Measurements from ENCODE around the gene ZBED4. TPM values are rescaled to one million over a fixed set of nuclear protein-coding genes. Genes with fewer than 3 reads are reported as not detected.
A peak's percentile ranks its signal among the peaks of the same experiment; 100 is the strongest.

ZBED4 gene
- total RNA-seq, 2 experiments from 2014 or later, result 14.8 to 15.0 TPM

DNA sequence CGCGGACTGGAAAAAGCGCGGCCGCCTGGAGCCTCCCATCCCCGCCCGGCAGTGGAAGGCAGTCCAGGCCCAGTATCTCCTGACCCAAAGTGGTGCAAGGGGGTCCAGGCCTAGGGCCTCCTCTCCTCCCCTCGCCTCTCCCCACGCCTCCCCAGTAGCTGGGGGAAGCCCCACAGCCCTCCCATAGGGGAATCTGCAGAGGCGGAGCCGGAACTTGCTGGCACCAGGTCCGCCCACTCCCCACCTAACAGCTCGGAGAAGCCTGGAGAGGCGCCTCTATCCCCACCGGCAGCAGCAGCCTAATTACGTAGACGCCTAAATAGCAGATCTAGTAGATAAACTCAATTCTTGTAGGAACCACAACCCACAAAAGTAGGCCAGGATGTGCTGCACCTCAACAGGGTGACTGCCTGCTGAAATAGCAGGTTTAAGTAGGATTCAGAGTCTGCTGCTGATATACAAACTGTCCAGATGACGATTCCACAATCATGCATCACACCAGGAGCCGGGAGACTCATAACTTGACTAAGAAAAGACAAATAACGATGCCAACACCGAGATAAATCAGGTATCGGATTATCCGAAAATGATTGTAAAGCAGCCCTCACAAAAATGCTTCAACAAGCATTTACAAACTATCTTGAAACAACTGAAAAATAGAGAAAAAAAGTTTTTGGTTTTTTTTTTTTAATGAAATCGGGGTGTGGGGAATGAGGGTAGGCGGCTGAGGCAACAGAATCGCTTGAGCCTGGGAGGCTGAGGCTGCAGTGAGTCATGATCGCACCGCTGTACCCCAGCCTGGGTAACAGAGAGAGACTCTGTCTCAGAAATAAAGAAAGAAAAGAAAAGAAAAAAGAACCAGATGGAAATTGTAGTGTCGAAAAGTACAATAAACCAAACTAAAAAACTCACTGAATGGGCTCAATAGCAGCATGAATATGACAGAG is 14.6 kb upstream of the ZBED4 start:
- TF ChIP-seq, protein P1, sequence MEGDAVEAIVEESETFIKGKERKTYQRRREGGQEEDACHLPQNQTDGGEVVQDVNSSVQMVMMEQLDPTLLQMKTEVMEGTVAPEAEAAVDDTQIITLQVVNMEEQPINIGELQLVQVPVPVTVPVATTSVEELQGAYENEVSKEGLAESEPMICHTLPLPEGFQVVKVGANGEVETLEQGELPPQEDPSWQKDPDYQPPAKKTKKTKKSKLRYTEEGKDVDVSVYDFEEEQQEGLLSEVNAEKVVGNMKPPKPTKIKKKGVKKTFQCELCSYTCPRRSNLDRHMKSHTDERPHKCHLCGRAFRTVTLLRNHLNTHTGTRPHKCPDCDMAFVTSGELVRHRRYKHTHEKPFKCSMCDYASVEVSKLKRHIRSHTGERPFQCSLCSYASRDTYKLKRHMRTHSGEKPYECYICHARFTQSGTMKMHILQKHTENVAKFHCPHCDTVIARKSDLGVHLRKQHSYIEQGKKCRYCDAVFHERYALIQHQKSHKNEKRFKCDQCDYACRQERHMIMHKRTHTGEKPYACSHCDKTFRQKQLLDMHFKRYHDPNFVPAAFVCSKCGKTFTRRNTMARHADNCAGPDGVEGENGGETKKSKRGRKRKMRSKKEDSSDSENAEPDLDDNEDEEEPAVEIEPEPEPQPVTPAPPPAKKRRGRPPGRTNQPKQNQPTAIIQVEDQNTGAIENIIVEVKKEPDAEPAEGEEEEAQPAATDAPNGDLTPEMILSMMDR (IDR thresholded peaks at IDR 0.05), result no peak
- peak; percentile 92 for ATAC-seq (ENCODE audit: poor library complexity)
- no peaks in the 10 kb centered on the region for H3K36me3 ChIP-seq (ENCODE audit: insufficient read depth, low read length)
- peak overlapping the region; percentile 52 for H3K4me3 ChIP-seq (ENCODE audit: low read length)
- H3K27ac ChIP-seq (ENCODE audit: low read depth in 1 of 2, low read length in 2 of 2), result peak overlapping the region; percentile 92 to 94
- DNase-seq, result peak; percentile 75 to 98 (median 84)
- Mint-ChIP-seq H3K27ac (peak overlapping the region; percentile 93), H3K4me1 (ENCODE audit: low read depth) (peaks cover 20% of the 10 kb centered on the region), H3K9me3 (no peaks in the 10 kb centered on the region), H3K27me3 (no peaks in the 10 kb centered on the region), H3K36me3 (ENCODE audit: low read depth) (no peaks in the 10 kb centered on the region), H3K4me3 (peak overlapping the region; percentile 72)
- peaks cover 30% of the 10 kb centered on the region for H3K4me1 ChIP-seq (ENCODE audit: insufficient read depth, low read length)
- ChIA-PET POLR2A (interaction anchor here (0.7 to 1.7 kb wide), 14 partner anchors 9 to 352 kb away, joined by 3 to 24 read pairs (median 5); partner anchors contain the start of genes BRD1 and ZBED4), CTCF (interaction anchor here (1.0 kb wide), 1 partner anchor 86 kb away, joined by 3 read pairs; no protein-coding TSS in a partner anchor)
- intact Hi-C loops (cut with DNase I, micrococcal nuclease), result loop anchor here (1.0 to 10.0 kb wide), 7 partner anchors 13 to 782 kb away; partner anchors contain the start of genes ZBED4 (in 2 of the 2) and SELENOO (in 1 of the 2)
- no peaks in the 10 kb centered on the region for H3K9me3 ChIP-seq (ENCODE audit: control insufficient read depth in 1 of 2, insufficient read depth in 1 of 2, low read length in 2 of 2)
- H3K27me3 ChIP-seq (ENCODE audit: control insufficient read depth in 1 of 2, insufficient read depth in 2 of 2, low read length in 2 of 2), result no peaks in the 10 kb centered on the region

DNA sequence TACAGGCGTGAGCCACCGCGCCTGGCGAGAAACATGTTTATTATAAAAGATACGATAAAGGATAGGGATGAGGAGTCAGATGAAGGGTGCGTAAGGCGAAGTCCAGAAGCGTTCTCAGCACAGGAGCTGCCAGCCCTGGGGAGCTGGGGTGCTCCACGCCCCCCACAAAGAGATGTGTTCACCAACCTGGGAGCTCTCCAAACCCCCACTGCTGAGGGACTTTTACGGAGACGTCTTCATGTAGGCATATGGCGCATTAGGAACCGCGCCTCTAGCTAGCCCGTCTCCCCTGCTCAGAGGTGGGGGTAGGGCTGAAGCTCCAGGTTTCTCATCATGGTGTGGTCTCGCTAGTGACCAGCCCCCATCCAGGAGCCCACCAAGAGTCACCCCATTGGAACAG is 8.4 kb upstream of the ZBED4 start:
- H3K36me3 Mint-ChIP-seq (ENCODE audit: low read depth), result no peaks in the 10 kb centered on the region
- H3K9me3 ChIP-seq (ENCODE audit: control insufficient read depth in 1 of 2, insufficient read depth in 1 of 2, low read length in 2 of 2), result no peaks in the 10 kb centered on the region
- POLR2A ChIA-PET, result no interaction called here
- CTCF ChIA-PET, result no interaction called here
- peaks cover 4% of the 10 kb centered on the region for H3K4me1 Mint-ChIP-seq (ENCODE audit: low read depth)
- intact Hi-C loops (cut with DNase I, micrococcal nuclease), result no loop called here
- no peak overlapping the region for H3K4me3 Mint-ChIP-seq
- H3K27me3 Mint-ChIP-seq, result no peaks in the 10 kb centered on the region
- peaks cover 20% of the 10 kb centered on the region for H3K4me1 ChIP-seq (ENCODE audit: insufficient read depth, low read length)
- no peak overlapping the region for H3K27ac Mint-ChIP-seq
- H3K4me3 ChIP-seq (ENCODE audit: low read length), result no peak overlapping the region
- H3K36me3 ChIP-seq (ENCODE audit: insufficient read depth, low read length), result no peaks in the 10 kb centered on the region
- ATAC-seq (ENCODE audit: poor library complexity) (no peak), DNase-seq (no peak)
- no peak overlapping the region for H3K27ac ChIP-seq (ENCODE audit: low read depth in 1 of 2, low read length in 2 of 2)
- no peaks in the 10 kb centered on the region for H3K27me3 ChIP-seq (ENCODE audit: control insufficient read depth in 1 of 2, insufficient read depth in 2 of 2, low read length in 2 of 2)
- TF ChIP-seq, protein P1 (IDR thresholded peaks at IDR 0.05), result no peak
- H3K9me3 Mint-ChIP-seq, result no peaks in the 10 kb centered on the region

DNA sequence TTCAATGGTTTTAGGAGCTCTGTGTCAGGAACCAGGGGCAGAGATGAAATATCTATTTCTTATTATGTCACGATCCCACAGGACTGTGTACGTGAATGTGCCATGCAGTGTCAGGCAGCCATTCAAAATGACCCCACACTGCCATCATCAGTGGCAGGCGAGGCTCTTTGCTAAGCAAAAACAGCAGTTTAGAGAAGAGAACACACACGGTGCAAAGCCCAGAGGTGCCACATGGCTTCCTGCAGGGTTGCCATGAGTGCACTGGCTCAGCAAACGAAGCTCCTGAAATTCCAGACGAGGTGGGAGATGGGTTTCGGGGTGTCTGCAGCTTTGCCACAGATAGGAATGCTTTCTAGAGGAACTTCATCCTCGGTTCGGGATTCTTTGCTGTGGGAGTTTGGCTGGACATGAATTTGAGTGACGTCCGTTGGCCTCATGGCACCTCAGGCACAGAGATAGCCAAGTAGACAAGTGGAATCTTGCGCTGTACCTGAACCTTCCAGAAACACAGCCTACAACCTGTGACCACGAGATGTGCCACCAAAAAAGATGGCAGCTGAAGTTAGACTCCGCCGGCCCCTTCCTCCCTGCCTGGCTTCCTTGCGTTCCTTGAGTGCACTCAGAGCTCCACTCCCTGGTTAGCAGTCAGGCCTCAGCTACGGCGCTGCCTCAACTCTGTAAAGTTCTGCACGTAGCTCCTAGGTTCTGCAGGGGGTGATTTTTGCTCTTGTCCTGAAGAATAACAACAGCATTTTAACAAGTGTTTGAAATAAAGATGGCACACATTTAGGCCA is 7.8 kb upstream of the ZBED4 start:
- H3K36me3 Mint-ChIP-seq (ENCODE audit: low read depth), result no peaks in the 10 kb centered on the region
- ATAC-seq (ENCODE audit: poor library complexity) (no peak), DNase-seq (no peak)
- H3K36me3 ChIP-seq (ENCODE audit: insufficient read depth, low read length), result no peaks in the 10 kb centered on the region
- H3K4me1 Mint-ChIP-seq (ENCODE audit: low read depth), result peaks cover 8% of the 10 kb centered on the region
- H3K9me3 ChIP-seq (ENCODE audit: control insufficient read depth in 1 of 2, insufficient read depth in 1 of 2, low read length in 2 of 2), result no peaks in the 10 kb centered on the region
- CTCF ChIA-PET, result no interaction called here
- peak overlapping the region; percentile 46 for H3K4me3 Mint-ChIP-seq
- H3K9me3 Mint-ChIP-seq, result no peaks in the 10 kb centered on the region
- H3K27me3 ChIP-seq (ENCODE audit: control insufficient read depth in 1 of 2, insufficient read depth in 2 of 2, low read length in 2 of 2), result no peaks in the 10 kb centered on the region
- H3K27me3 Mint-ChIP-seq, result peaks cover 2% of the 10 kb centered on the region
- H3K4me1 ChIP-seq (ENCODE audit: insufficient read depth, low read length), result peaks cover 24% of the 10 kb centered on the region
- H3K27ac Mint-ChIP-seq, result no peak overlapping the region
- POLR2A ChIA-PET, result no interaction called here
- H3K4me3 ChIP-seq (ENCODE audit: low read length), result no peak overlapping the region
- intact Hi-C loops (cut with DNase I, micrococcal nuclease), result no loop called here
- TF ChIP-seq, protein P1 (IDR thresholded peaks at IDR 0.05), result no peak
- H3K27ac ChIP-seq (ENCODE audit: low read depth in 1 of 2, low read length in 2 of 2), result no peak overlapping the region
